HG03432 (cell line): ENCODE data around the gene METTL2B.

Experiments
- ATAC-seq: cut with Tn5 transposase; IDR thresholded peaks from one replicate; pipeline ENCODE4 v1.9.1; 2021; ENCODE audit warnings: mild to moderate bottlenecking, moderate library complexity; ENCODE audit not compliant: unreplicated experiment

The METTL2B gene

GRCh38 chr7:128476402-128477335 is at the start of gene METTL2B:
METTL2B (plus strand) TSS chr7:128476748; CDS start chr7:128476766, 18 bp downstream.
- peak; percentile 96 for ATAC-seq

- peak; percentile 52 for ATAC-seq
Observed at GRCh38 chr7:128427289-128427891, 49.2 kb upstream of the METTL2B start.

GRCh38 chr7:128430207-128430606 is 46.3 kb upstream of the METTL2B start:
- ATAC-seq, result no peak

DNA sequence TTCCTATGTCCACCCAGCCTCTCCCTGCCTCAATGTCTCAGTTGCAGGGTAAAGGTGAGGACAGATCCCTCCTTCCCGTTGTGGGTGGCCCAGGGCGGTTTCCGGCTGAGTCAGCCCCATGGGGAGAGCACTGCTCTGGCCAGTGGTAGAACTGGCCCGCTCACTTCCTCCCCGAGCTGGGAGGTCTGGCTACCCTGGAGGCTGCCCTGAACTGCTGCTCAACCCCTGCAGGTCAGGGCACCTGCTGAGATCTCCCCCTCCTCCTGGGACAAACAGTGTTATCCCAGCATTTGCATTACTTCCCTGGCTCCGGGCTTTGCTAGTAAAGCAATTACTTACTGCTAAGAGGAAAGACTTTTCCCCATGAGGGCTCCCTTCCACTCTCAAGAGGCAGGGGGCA is 45.3 kb upstream of the METTL2B start:
- no peak for ATAC-seq

DNA sequence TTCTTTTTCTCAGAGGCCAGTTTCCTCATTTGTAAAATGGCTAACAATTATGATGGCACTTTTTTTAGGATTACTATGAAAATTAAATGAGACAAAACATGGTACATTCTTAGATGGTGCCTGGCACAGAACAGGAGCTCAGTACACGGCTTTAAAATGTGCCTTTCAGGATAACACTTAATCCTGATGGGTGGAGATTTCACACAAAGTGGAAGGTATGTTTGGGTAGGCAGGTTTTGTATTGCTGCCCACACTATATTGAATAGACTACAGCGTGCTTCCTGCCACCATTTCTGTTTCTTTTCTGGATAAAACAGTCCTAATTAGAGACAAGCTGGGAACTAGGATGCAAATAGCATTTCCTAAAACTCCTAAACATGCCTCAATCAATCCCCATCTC is 44.8 kb upstream of the METTL2B start:
- ATAC-seq, result no peak

DNA sequence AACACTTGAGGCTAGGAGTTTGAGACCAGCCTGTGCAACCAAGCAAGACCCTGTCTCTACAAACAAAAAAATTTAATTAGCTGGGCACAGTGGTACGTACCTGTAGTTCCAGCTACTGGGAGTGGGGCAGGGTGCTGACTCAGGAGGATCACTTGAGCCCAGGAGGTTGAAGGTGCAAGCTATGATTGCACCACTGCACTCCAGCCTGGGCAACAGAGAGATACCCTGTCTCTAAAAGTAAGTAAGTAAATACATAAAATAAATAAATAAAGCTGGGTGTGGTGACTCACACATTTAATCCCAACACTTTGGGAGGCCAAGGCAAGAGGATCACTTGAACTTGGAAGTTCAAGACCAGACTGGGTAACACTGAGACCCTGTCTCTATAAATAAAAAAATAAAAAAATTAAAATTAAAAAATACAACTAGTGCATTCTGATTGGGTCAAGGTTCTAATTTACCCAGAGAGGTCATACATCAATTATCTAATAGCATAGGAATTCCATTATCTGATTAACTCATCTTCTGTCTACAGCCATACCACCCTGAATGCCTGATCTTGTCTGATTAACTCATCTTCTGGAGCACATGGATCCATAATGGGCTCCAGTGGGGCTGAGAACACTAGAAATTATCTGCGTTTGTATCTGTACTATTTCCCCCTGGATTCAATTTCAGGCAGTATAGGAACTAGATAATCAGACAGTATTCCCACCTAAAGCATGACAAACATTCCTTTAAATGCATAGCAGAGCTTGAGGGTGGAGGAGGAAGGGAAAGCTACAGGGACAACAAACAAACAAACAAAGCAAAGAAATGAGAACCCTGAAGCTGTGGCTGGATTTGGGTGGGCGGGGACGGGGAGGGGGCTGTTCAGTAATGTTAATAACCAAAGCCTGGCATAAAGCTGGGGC is 41.9 kb upstream of the METTL2B start:
- no peak for ATAC-seq

- ATAC-seq, result no peak
Observed at GRCh38 chr7:128435327-128435686, 41.2 kb upstream of the METTL2B start.

DNA sequence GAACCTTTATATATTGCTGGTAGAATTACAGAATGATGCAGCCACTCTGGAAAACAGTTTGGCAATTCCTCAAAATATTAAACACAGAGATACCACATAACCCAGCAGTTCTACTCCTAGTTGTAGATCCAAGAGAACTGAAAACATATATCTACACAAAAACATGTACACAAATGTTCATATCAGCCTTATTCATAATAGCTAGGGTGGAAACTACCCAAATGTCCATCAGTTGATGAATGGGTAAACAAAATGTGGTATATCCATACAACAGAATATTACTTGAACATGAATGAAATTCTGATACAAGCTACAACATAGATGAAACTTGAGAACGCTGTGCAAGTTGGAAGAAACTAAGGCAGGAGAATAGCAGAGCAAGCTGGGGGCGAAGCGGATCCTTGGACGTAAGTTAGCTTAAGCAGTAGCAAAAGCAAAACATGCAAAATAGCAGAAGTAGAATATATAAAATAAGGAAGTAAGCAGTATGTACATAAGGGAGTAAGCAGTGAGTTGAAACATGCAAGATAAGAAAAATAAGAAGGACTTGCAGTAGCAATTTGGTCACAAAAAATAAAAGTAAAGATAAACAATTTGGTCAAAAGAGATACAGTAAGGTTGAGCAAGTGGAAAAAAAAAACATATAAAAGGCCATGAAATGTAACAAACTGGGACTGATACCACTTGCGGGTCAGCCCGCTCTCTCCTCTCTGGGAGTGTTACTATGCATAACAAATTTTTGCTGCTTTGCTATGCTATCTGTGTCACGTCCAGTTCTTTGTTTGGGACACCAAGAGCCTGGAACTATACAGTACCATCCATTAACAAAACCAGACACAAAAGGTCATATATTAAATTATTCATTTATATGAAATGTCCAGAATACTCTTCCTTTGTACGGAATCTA is 38.9 kb upstream of the METTL2B start:
- ATAC-seq, result peak; percentile 72

DNA sequence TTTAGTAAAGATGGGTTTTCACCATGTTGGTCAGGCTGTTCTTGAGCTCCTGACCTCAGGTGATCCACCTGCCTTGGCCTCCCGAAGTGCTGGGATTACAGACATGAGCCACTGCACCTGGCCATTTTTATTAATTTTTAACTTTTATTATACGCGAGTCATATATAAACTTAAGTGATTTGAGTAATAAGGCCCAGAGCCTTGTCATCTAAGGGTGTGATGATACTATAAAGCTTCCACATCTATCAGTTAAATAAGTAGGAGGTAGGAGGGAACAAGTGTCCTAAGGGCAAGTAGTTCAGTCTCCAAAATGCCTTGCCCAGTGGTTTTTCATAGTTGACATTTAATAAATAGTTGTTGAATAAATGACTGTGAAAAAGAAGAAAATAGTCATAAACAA is 34.2 kb upstream of the METTL2B start:
- no peak for ATAC-seq

GRCh38 chr7:128443831-128444600 is 32.5 kb upstream of the METTL2B start:
- ATAC-seq, result no peak

GRCh38 chr7:128446306-128446705 is 30.2 kb upstream of the METTL2B start:
- ATAC-seq, result no peak

DNA sequence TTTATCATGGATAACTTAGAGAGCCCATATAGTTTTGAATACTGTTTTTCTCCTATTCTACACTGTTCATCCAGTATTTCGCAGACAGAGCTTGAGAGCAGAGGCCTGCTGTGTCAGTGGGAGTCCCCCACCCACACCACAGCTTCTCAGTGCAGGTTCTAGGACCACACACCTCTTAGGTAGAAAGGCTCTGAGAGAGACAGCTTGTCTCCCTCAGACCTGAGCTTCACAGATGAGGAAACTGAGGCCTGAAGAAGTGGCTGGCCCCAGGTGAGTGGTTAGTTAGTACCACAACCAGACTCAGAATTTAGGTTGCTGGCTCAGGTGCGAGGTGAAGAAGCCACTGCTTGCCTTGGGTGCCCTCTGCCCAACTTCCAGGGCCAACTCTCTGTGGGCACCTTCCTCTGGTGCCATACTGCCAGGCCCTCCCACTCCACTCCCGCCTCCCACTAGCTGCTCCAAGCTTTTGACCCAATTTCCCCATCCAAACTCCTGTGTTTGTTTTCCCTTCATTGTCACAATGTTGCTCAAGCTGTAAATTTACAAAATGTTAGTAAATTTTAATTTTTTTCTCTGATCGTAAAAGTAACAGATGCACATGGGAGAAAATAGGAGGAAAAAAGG is 28.5 kb upstream of the METTL2B start:
- ATAC-seq, result no peak

- no peak for ATAC-seq
Observed at GRCh38 chr7:128448751-128449302, 27.7 kb upstream of the METTL2B start.

GRCh38 chr7:128450409-128450808 is 26.1 kb upstream of the METTL2B start:
- peak; percentile 41 for ATAC-seq

DNA sequence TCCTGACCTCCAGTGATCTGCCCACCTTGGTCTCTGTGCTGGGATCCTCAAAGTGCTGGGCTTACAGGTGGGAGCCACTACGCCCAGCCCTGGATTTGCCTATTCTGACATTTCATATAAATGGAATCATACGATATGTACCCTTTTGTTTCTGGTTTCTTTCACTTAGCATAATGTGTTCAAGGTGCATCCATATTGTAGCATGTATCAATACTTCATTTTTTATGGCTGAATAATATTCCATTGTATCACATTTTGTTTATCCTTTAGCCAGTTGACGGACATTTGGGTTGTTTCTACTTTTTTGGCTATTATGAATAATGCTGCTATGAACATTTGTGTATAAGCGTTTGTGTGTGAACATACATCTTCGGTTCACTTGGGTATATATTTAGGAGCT is 25.6 kb upstream of the METTL2B start:
- no peak for ATAC-seq

GRCh38 chr7:128452552-128452951 is 24.0 kb upstream of the METTL2B start:
- no peak for ATAC-seq

DNA sequence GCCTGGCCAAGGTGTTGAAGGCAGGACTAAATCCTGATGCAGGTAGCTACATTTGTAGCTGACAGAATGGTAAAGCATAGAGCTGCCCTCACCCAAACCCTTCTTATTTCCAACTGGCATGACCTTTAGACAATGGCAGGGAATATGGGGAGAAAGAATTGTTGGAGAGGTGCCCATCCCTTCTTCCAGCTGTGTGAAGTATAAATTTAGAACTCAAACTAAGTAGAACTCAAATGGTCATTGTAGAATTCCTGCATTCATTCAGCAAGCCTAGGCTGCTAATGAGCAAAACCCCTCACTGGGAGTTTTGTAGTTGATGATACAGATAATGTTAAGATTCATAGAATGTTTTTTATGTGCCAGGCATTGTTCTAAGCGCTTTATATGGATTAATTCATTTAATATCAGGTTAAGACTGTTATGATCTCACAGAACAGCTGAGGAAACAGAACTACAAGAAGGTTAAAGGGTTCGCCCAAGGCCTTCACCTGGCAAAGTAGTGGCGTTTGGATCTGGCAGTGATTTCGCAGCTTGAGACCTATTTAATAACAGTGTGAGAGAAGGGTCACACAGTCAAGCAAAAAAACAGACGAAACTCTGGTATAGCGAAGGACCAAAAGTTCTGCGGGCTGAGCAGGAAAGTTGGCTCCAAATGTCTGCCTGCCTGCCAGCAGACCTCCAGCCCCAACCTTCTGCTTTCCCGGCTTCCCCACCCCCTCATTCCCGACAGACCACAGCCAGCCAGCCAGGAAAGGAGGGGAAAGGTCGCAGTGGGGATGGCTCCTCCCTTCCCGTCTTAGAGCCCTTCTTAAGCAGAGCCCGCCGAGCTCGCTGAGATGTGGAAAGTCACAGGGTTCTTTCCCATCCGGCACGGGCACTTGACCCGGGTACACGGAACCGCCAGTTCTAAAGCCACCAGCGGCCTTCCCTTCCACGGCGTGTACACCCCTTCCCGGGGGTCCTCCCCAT is 22.4 kb upstream of the METTL2B start:
- no peak for ATAC-seq
